Body of pancreas (tissue), 4 donors: ENCODE results near the gene SMAD2.

Source experiments
- CTCF ChIP-seq, 7 experiments: fragments of 450-650 bp in 4 of 7; fragments of 200-600 bp in 3 of 7; sonication (generic) in 3 of 7; IDR thresholded peaks; one replicate each; pipeline ENCODE4 v1.5.1; 2016 to 2019; ENCODE audit warnings: antibody characterized with exemption in 7 of 7
- POLR2A ChIP-seq, 3 donors: fragments of 450-650 bp; IDR thresholded peaks; one replicate each; pipeline ENCODE4 v1.6.1; 2016; ENCODE audit warnings: antibody characterized with exemption in 3 of 3, mild to moderate bottlenecking in 2 of 3

- no peak for TF ChIP-seq CTCF (IDR thresholded peaks at IDR 0.05)
- no peak for TF ChIP-seq POLR2A (IDR thresholded peaks at IDR 0.05)
Observed at GRCh38 chr18:47817017-47817794, 113.3 kb downstream of the SMAD2 start.
